ENCODE data around the gene APOBEC2.

Gene APOBEC2

GRCh38 chr6:41090841-41091761 is 38.1 kb downstream of the APOBEC2 start:
- no peak for DNase-seq (ENCODE audit: low read depth)

- no peak for DNase-seq (ENCODE audit: low read depth)
Observed at GRCh38 chr6:41092421-41093140, 39.6 kb downstream of the APOBEC2 start.

- DNase-seq (ENCODE audit: low read depth), result no peak
Observed at GRCh38 chr6:41093729-41094128, 40.7 kb downstream of the APOBEC2 start.

GRCh38 chr6:41097467-41098090 is 44.6 kb downstream of the APOBEC2 start:
- no peak for DNase-seq (ENCODE audit: low read depth)

- no peak for DNase-seq (ENCODE audit: low read depth)
Observed at GRCh38 chr6:41098366-41098765, 45.4 kb downstream of the APOBEC2 start.

- DNase-seq (ENCODE audit: low read depth), result no peak
Observed at GRCh38 chr6:41100871-41101287, 47.9 kb downstream of the APOBEC2 start.

GRCh38 chr6:41103847-41104246 is 50.8 kb downstream of the APOBEC2 start:
- DNase-seq (ENCODE audit: low read depth), result no peak

- DNase-seq (ENCODE audit: low read depth), result no peak
Observed at GRCh38 chr6:41111017-41111416, 58.0 kb downstream of the APOBEC2 start.
